ENCODE results near the gene SLC22A4. TPM values are rescaled to one million over a fixed set of nuclear protein-coding genes. Genes with fewer than 3 reads are reported as not detected.

The SLC22A4 gene
- total RNA-seq, 1 experiment from 2014 or later = 0.72 TPM

DNA sequence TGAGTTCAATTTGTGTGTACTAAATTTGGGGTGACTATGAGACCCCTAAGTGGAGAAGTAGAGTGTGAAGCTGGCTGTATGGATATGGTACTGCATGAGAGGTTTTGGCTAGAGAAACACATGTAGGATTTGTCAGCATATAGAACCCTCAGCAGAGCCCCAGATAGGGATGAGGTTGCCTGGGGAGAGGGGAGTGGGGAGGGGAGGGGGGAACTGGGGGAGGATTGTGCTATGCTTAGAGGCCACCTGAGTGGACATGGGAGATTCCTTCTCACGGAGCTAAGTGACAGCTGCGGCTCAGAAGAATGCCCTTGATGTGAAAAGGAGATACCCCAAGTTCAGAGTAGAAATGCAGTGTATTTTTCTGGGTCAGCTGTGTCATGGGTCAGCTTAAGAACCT lies 86.5 kb downstream of the SLC22A4 start:
- no peak overlapping the region for H4K5ac ChIP-seq (ENCODE audit: insufficient read length, low read depth, low read length)
- no peak overlapping the region for H3K4me3 Mint-ChIP-seq
- no peak overlapping the region for H2BK120ac ChIP-seq (ENCODE audit: low read depth, low read length, poor library complexity, severe bottlenecking)
- H3K27me3 ChIP-seq (ENCODE audit: insufficient read depth, low read length) = no peaks in the 10 kb centered on the region
- H4K20me1 ChIP-seq (ENCODE audit: control insufficient read depth, insufficient read depth, insufficient read length) = no peaks in the 10 kb centered on the region
- H4K8ac ChIP-seq (replicated peaks; ENCODE audit: insufficient read length, low read depth, low read length) = no peak overlapping the region
- TF ChIP-seq, protein P1, sequence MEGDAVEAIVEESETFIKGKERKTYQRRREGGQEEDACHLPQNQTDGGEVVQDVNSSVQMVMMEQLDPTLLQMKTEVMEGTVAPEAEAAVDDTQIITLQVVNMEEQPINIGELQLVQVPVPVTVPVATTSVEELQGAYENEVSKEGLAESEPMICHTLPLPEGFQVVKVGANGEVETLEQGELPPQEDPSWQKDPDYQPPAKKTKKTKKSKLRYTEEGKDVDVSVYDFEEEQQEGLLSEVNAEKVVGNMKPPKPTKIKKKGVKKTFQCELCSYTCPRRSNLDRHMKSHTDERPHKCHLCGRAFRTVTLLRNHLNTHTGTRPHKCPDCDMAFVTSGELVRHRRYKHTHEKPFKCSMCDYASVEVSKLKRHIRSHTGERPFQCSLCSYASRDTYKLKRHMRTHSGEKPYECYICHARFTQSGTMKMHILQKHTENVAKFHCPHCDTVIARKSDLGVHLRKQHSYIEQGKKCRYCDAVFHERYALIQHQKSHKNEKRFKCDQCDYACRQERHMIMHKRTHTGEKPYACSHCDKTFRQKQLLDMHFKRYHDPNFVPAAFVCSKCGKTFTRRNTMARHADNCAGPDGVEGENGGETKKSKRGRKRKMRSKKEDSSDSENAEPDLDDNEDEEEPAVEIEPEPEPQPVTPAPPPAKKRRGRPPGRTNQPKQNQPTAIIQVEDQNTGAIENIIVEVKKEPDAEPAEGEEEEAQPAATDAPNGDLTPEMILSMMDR (conservative IDR thresholded peaks at IDR 0.05) = no peak
- H3K9ac ChIP-seq (ENCODE audit: extremely low read depth, insufficient read length, low read length) = no peak overlapping the region
- H3K14ac ChIP-seq (ENCODE audit: insufficient read depth, low read length) = no peak overlapping the region
- no peaks in the 10 kb centered on the region for H3K36me3 Mint-ChIP-seq (ENCODE audit: insufficient read depth in 1 of 3, low read depth in 3 of 3)
- no peak for DNase-seq
- H3K23ac ChIP-seq (ENCODE audit: insufficient read length, low read depth, low read length) = no peak overlapping the region
- H4K91ac ChIP-seq (ENCODE audit: insufficient read length, low read depth, low read length) = no peak overlapping the region
- no peak overlapping the region for H3K4me2 ChIP-seq (ENCODE audit: insufficient read depth, insufficient read length, low read length)
- H3K27me3 Mint-ChIP-seq (ENCODE audit: low read depth) = no peaks in the 10 kb centered on the region
- H2BK12ac ChIP-seq (ENCODE audit: insufficient read length, low read depth, low read length) = no peak overlapping the region
- H2BK15ac ChIP-seq (ENCODE audit: low read depth, low read length) = no peak overlapping the region
- H3K79me2 ChIP-seq (ENCODE audit: insufficient read depth, low read length) = no peaks in the 10 kb centered on the region
- no peak overlapping the region for H2BK20ac ChIP-seq (ENCODE audit: low read depth, low read length, poor library complexity, severe bottlenecking)
- H3K56ac ChIP-seq (ENCODE audit: insufficient read length, low read depth, low read length) = no peak overlapping the region
- no peaks in the 10 kb centered on the region for H3K4me1 Mint-ChIP-seq
- no peak overlapping the region for H3T11ph ChIP-seq (ENCODE audit: low read length)
- no peaks in the 10 kb centered on the region for H3K79me1 ChIP-seq (ENCODE audit: insufficient read depth, low read depth, low read length, poor library complexity, severe bottlenecking)
- no peaks in the 10 kb centered on the region for H3K9me3 ChIP-seq (ENCODE audit: control insufficient read depth, low read depth, low read length)
- WGBS (ENCODE audit: extremely low coverage, insufficient read length, low lambda C conversion rate) = no CpG with 5 or more reads among the region's 2 CpGs
- H3K9me3 Mint-ChIP-seq = no peaks in the 10 kb centered on the region
- no peak overlapping the region for H2BK5ac ChIP-seq (ENCODE audit: insufficient read length, low read length)
- no peaks in the 10 kb centered on the region for H3K23me2 ChIP-seq (ENCODE audit: insufficient read length, low read depth, low read length, poor library complexity, severe bottlenecking)
- no peaks in the 10 kb centered on the region for H3K4me1 ChIP-seq (ENCODE audit: insufficient read depth, low read length)
- H2AFZ ChIP-seq (ENCODE audit: low read length) = no peak overlapping the region
- no peak overlapping the region for H2AK5ac ChIP-seq (ENCODE audit: insufficient read length, low read length)
- no peak overlapping the region for H3K18ac ChIP-seq (ENCODE audit: insufficient read length, low read depth, low read length)
- no peak overlapping the region for H3K27ac Mint-ChIP-seq
- H3K27ac ChIP-seq (ENCODE audit: insufficient read length, low read depth, low read length) = no peak overlapping the region
- no peak overlapping the region for H3K4ac ChIP-seq (ENCODE audit: low read depth, low read length)

All from H9 (cell line).